HG02759 (cell line): ENCODE results near the gene NFATC1.

ENCODE experiments used
- ATAC-seq: cut with Tn5 transposase; IDR thresholded peaks from one replicate; pipeline ENCODE4 v1.9.1; 2021; ENCODE audit warnings: mild to moderate bottlenecking, moderate library complexity; ENCODE audit not compliant: unreplicated experiment

NFATC1 gene

GRCh38 chr18:79402977-79403722 is 7.4 kb downstream of the NFATC1 start:
- ATAC-seq: no peak

GRCh38 chr18:79403723-79404566 is 8.2 kb downstream of the NFATC1 start:
- no peak for ATAC-seq

- no peak for ATAC-seq
These were observed 8.8 kb downstream of the NFATC1 start for GRCh38 chr18:79404567-79404910.

GRCh38 chr18:79405019-79405780 is 9.5 kb downstream of the NFATC1 start:
- ATAC-seq: no peak

GRCh38 chr18:79405781-79406575 is 10.2 kb downstream of the NFATC1 start:
- ATAC-seq: peak; percentile 87

- no peak for ATAC-seq
These were observed 11.0 kb downstream of the NFATC1 start for GRCh38 chr18:79406708-79407107.

- no peak for ATAC-seq
These were observed 13.6 kb downstream of the NFATC1 start for GRCh38 chr18:79409313-79409712.

- no peak for ATAC-seq
These were observed 14.5 kb downstream of the NFATC1 start for GRCh38 chr18:79410171-79410641.

- no peak for ATAC-seq
These were observed 15.2 kb downstream of the NFATC1 start for GRCh38 chr18:79410731-79411613.

- ATAC-seq: no peak
These were observed 16.1 kb downstream of the NFATC1 start for GRCh38 chr18:79411614-79412526.

- no peak for ATAC-seq
These were observed 17.3 kb downstream of the NFATC1 start for GRCh38 chr18:79413025-79413424.

GRCh38 chr18:79413426-79413825 is 17.7 kb downstream of the NFATC1 start:
- no peak for ATAC-seq

- no peak for ATAC-seq
These were observed 18.2 kb downstream of the NFATC1 start for GRCh38 chr18:79413901-79414300.

- ATAC-seq: no peak
These were observed 20.4 kb downstream of the NFATC1 start for GRCh38 chr18:79416022-79416676.

- no peak for ATAC-seq
These were observed 20.9 kb downstream of the NFATC1 start for GRCh38 chr18:79416677-79417052.

GRCh38 chr18:79418236-79418635 is 22.5 kb downstream of the NFATC1 start:
- no peak for ATAC-seq

- no peak for ATAC-seq
These were observed 22.9 kb downstream of the NFATC1 start for GRCh38 chr18:79418642-79419041.
